GM23338 (cell line): ENCODE data around the gene ZNF792. TPM values are rescaled to one million over a fixed set of nuclear protein-coding genes. Genes with fewer than 3 reads are reported as not detected.

Experiments used
- ATAC-seq: fragments of 200-7000 bp; cut with Tn5 transposase; 3 replicates; pipeline ENCODE4 v1.9.1; 2020
- DNase-seq: peaks from one replicate; pipeline ENCODE4 v3.0.0-alpha.2; 2015; ENCODE audit warnings: low spot score
- H2AFZ ChIP-seq: fragments of 200-600 bp; sonication (generic); 2 replicates; pipeline ENCODE4 v1.8.0; 2016; ENCODE audit warnings: antibody characterized with exemption, mild to moderate bottlenecking, moderate library complexity
- H3F3A ChIP-seq: fragments of 200-600 bp; sonication (generic); replicated peaks from 2 replicates; pipeline ENCODE4 v1.8.0; 2017; ENCODE audit warnings: antibody characterized with exemption, mixed run types, low read depth
- H3K27ac ChIP-seq: fragments of 200-600 bp; sonication (generic); 2 replicates; pipeline ENCODE4 v1.6.1; 2016; ENCODE audit warnings: low read depth
- H3K27me3 ChIP-seq: fragments of 200-600 bp; sonication (generic); 2 replicates; pipeline ENCODE4 v1.8.0; 2016; ENCODE audit warnings: mild to moderate bottlenecking, mixed run types, moderate library complexity; ENCODE audit not compliant: insufficient read depth
- H3K36me3 ChIP-seq: fragments of 200-600 bp; sonication (generic); 2 replicates; pipeline ENCODE4 v1.8.0; 2016; ENCODE audit warnings: mild to moderate bottlenecking; ENCODE audit not compliant: insufficient read depth
- H3K4me1 ChIP-seq: fragments of 200-600 bp; sonication (generic); 2 replicates; pipeline ENCODE4 v1.8.0; 2016; ENCODE audit warnings: mild to moderate bottlenecking, moderate library complexity; ENCODE audit not compliant: insufficient read depth
- H3K4me2 ChIP-seq: fragments of 200-600 bp; sonication (generic); 2 replicates; pipeline ENCODE4 v1.7.1; 2017; ENCODE audit warnings: mixed run types
- H3K4me3 ChIP-seq: fragments of 200-600 bp; sonication (generic); 2 replicates; pipeline ENCODE4 v1.6.1; 2016; ENCODE audit warnings: mixed run types
- H3K79me2 ChIP-seq: fragments of 200-600 bp; sonication (generic); replicated peaks from 2 replicates; pipeline ENCODE4 v1.8.0; 2017; ENCODE audit warnings: mild to moderate bottlenecking; ENCODE audit not compliant: insufficient read depth
- H3K9me2 ChIP-seq: fragments of 200-600 bp; sonication (generic); 2 replicates; pipeline ENCODE4 v1.8.0; 2017; ENCODE audit not compliant: insufficient read depth
- H4K20me1 ChIP-seq: fragments of 200-600 bp; sonication (generic); replicated peaks from 2 replicates; pipeline ENCODE4 v1.8.0; 2017; ENCODE audit warnings: mild to moderate bottlenecking; ENCODE audit not compliant: insufficient read depth
- H3K27ac Mint-ChIP-seq: 2 replicates; pipeline ENCODE4 v1.8.0; 2020; ENCODE audit warnings: inconsistent platforms, mild to moderate bottlenecking, moderate library complexity, mixed read lengths
- H3K27me3 Mint-ChIP-seq: 3 replicates; pipeline ENCODE4 v1.8.0; 2022; ENCODE audit warnings: low read depth, mild to moderate bottlenecking, moderate library complexity, mixed read lengths, inconsistent platforms; ENCODE audit not compliant: insufficient read depth, poor library complexity
- H3K36me3 Mint-ChIP-seq: 3 replicates; pipeline ENCODE4 v1.8.0; 2021; ENCODE audit warnings: low read depth, mild to moderate bottlenecking, inconsistent platforms, moderate library complexity, mixed read lengths
- H3K4me1 Mint-ChIP-seq: 3 replicates; pipeline ENCODE4 v1.8.0; 2020; ENCODE audit warnings: mild to moderate bottlenecking, inconsistent platforms, mixed read lengths
- H3K4me3 Mint-ChIP-seq: 3 replicates; pipeline ENCODE4 v1.8.0; 2021; ENCODE audit warnings: moderate library complexity, mild to moderate bottlenecking, inconsistent platforms, mixed read lengths
- H3K9me3 Mint-ChIP-seq: 3 replicates; pipeline ENCODE4 v1.8.0; 2020; ENCODE audit warnings: moderate library complexity, mild to moderate bottlenecking, inconsistent platforms, mixed read lengths
- ETS1 ChIP-seq: IDR thresholded peaks from 2 replicates; pipeline ENCODE4 v1.6.1; 2016; ENCODE audit warnings: antibody characterized with exemption
- EZH2 ChIP-seq: fragments of 200-600 bp; sonication (generic); IDR thresholded peaks from one replicate; pipeline ENCODE4 v1.8.0; 2017; ENCODE audit warnings: antibody characterized with exemption, mild to moderate bottlenecking, low read depth; ENCODE audit not compliant: unreplicated experiment
- JUNB ChIP-seq: IDR thresholded peaks from one replicate; pipeline ENCODE4 v1.6.1; 2016; ENCODE audit warnings: antibody characterized with exemption; ENCODE audit not compliant: unreplicated experiment
- NANOG ChIP-seq: IDR thresholded peaks from 2 replicates; pipeline ENCODE4 v1.6.1; 2016; ENCODE audit warnings: antibody characterized with exemption, borderline replicate concordance
- POLR2AphosphoS5 ChIP-seq: IDR thresholded peaks from 2 replicates; pipeline ENCODE4 v1.6.1; 2016; ENCODE audit warnings: antibody characterized with exemption, low read depth
- ZNF114 ChIP-seq: fragments of 250-450 bp; sonication (Bioruptor Pico); IDR thresholded peaks from 2 replicates; pipeline ENCODE4 v1.5.0; 2020; ENCODE audit warnings: mild to moderate bottlenecking, moderate library complexity
- ZNF462 ChIP-seq: fragments of 250-450 bp; sonication (Bioruptor Pico); IDR thresholded peaks from 2 replicates; pipeline ENCODE4 v1.5.0; 2020; ENCODE audit warnings: mild to moderate bottlenecking, moderate library complexity
- polyA plus RNA-seq: library from polyadenylated mRNA; unstranded; fragments of >200 nt; fragmentation: Nextera tagmentation; extraction: Ambion mirVana; gene quantifications from 2 replicates; pipeline ENCODE4 v1.2.1, GENCODE V29; 2016
- total RNA-seq: library from RNA; depleted of rRNA; stranded (reverse); fragments of >200 nt; shearing (Covaris generic); gene quantifications from 2 replicates; pipeline ENCODE4 v1.2.3, GENCODE V29; 2014

Gene ZNF792
- total and polyA plus RNA-seq, 2 experiments from 2014 or later = 1.3 to 12.8 TPM

- TF ChIP-seq JUNB = no peak
- TF ChIP-seq ZNF114 (CRISPR knock-in tag) = no peak
- no peak for TF ChIP-seq NANOG
Measured at GRCh38 chr19:34959021-34959420, 5.0 kb downstream of the ZNF792 start (continued).

- no peak for ATAC-seq
- Mint-ChIP-seq H3K27ac (no peak overlapping the region), H3K36me3 (peaks cover 80% of the 10 kb centered on the region), H3K4me3 (no peak overlapping the region), H3K4me1 (peaks cover 7% of the 10 kb centered on the region), H3K9me3 (peaks cover 76% of the 10 kb centered on the region), H3K27me3 (peaks cover 16% of the 10 kb centered on the region)
- Histone ChIP-seq H3K4me3 (no peak overlapping the region), H3K4me2 (no peak overlapping the region), H2AFZ (no peak overlapping the region), H3K9me2 (no peaks in the 10 kb centered on the region), H3F3A (0 out of 2 replicates have a peak, but pooled peaks cover 3% of the 10 kb centered on the region), H3K27ac (no peak overlapping the region), H3K79me2 (peaks cover 14% of the 10 kb centered on the region), H4K20me1 (no peaks in the 10 kb centered on the region), H3K27me3 (peaks cover 8% of the 10 kb centered on the region), H3K4me1 (peaks cover 12% of the 10 kb centered on the region), H3K36me3 (peaks cover 36% of the 10 kb centered on the region)
- no peak for TF ChIP-seq EZH2
- no peak for TF ChIP-seq JUNB
- no peak for TF ChIP-seq ETS1
- DNase-seq = no peak
Measured at GRCh38 chr19:34957830-34958751, 5.9 kb downstream of the ZNF792 start.

GRCh38 chr19:34953092-34953491 lies 10.9 kb downstream of the ZNF792 start:
- DNase-seq (no peak), ATAC-seq (no peak)
- H3K4me1 ChIP-seq = no peaks in the 10 kb centered on the region
- Mint-ChIP-seq H3K4me1 (no peaks in the 10 kb centered on the region), H3K9me3 (peaks cover 49% of the 10 kb centered on the region), H3K36me3 (peaks cover 50% of the 10 kb centered on the region), H3K4me3 (no peak overlapping the region), H3K27me3 (peaks cover 2% of the 10 kb centered on the region), H3K27ac (no peak overlapping the region)
- no peaks in the 10 kb centered on the region for H3F3A ChIP-seq
- H3K27me3 ChIP-seq = no peaks in the 10 kb centered on the region
- no peak overlapping the region for H2AFZ ChIP-seq
- peaks cover 20% of the 10 kb centered on the region for H3K36me3 ChIP-seq
- H3K4me3 ChIP-seq = no peak overlapping the region
- no peaks in the 10 kb centered on the region for H3K9me2 ChIP-seq
- no peaks in the 10 kb centered on the region for H3K79me2 ChIP-seq
- H3K4me2 ChIP-seq = no peak overlapping the region
- no peaks in the 10 kb centered on the region for H4K20me1 ChIP-seq
- H3K27ac ChIP-seq = no peak overlapping the region
- TF ChIP-seq POLR2AphosphoS5 (no peak), ZNF462 (CRISPR knock-in tag) (no peak), EZH2 (no peak), NANOG (no peak), JUNB (no peak)
